ENCODE data around the gene NHSL2.

Gene NHSL2

GRCh38 chrX:71922686-71923085 is 12.0 kb downstream of the NHSL2 start:
- Histone ChIP-seq H3K27ac (ENCODE audit: low read length) (no peak overlapping the region), H3K36me3 (replicated peaks; ENCODE audit: low read depth, low read length) (no peaks in the 10 kb centered on the region), H3K27me3 (ENCODE audit: low read depth, low read length) (no peaks in the 10 kb centered on the region), H3K9ac (ENCODE audit: low read length) (no peak overlapping the region), H3K4me3 (ENCODE audit: low read length) (no peak overlapping the region), H3K4me2 (ENCODE audit: low read length) (no peak overlapping the region), H2AFZ (ENCODE audit: low read depth, low read length) (no peak overlapping the region), H3K4me1 (ENCODE audit: low read length) (peaks cover 8% of the 10 kb centered on the region), H3K79me2 (ENCODE audit: low read length) (no peaks in the 10 kb centered on the region), H3K9me3 (ENCODE audit: insufficient read depth, low read length) (no peaks in the 10 kb centered on the region), H4K20me1 (ENCODE audit: insufficient read depth, low read length) (no peaks in the 10 kb centered on the region)
- TF ChIP-seq CTCF (IDR thresholded peaks at IDR 0.05; ENCODE audit: low read depth, low read length) (no peak), EZH2phosphoT487 (IDR thresholded peaks at IDR 0.05; ENCODE audit: low read depth) (no peak)

DNA sequence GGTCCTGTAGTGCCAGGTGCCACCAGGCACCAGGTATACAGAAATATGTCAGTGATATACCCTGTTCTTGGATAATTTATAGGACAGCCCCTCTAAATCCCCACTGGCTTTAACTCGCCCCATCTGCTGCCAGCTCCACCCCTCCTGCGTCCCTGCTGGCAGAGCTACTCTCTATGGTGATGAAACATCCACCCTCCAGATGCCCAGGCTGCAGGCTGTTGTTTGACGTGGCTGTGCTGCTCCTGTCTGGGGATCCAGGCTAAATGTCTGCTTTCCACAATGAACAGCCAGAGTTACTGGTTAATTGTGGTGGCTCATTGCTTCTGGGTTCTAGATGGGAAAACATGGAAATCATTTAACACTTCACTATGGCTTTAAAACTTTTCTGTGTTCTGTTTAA is 12.9 kb downstream of the NHSL2 start:
- H3K27ac ChIP-seq (ENCODE audit: low read length) = no peak overlapping the region
- no peak overlapping the region for H2AFZ ChIP-seq (ENCODE audit: low read depth, low read length)
- no peaks in the 10 kb centered on the region for H3K79me2 ChIP-seq (ENCODE audit: low read length)
- H3K4me2 ChIP-seq (ENCODE audit: low read length) = no peak overlapping the region
- no peaks in the 10 kb centered on the region for H3K36me3 ChIP-seq (replicated peaks; ENCODE audit: low read depth, low read length)
- H3K9ac ChIP-seq (ENCODE audit: low read length) = no peak overlapping the region
- H3K27me3 ChIP-seq (ENCODE audit: low read depth, low read length) = no peaks in the 10 kb centered on the region
- H3K4me1 ChIP-seq (ENCODE audit: low read length) = peaks cover 8% of the 10 kb centered on the region
- H3K4me3 ChIP-seq (ENCODE audit: low read length) = no peak overlapping the region
- TF ChIP-seq CTCF (IDR thresholded peaks at IDR 0.05; ENCODE audit: low read depth, low read length) = no peak
- TF ChIP-seq EZH2phosphoT487 (IDR thresholded peaks at IDR 0.05; ENCODE audit: low read depth) = no peak
- no peaks in the 10 kb centered on the region for H3K9me3 ChIP-seq (ENCODE audit: insufficient read depth, low read length)
- no peaks in the 10 kb centered on the region for H4K20me1 ChIP-seq (ENCODE audit: insufficient read depth, low read length)

DNA sequence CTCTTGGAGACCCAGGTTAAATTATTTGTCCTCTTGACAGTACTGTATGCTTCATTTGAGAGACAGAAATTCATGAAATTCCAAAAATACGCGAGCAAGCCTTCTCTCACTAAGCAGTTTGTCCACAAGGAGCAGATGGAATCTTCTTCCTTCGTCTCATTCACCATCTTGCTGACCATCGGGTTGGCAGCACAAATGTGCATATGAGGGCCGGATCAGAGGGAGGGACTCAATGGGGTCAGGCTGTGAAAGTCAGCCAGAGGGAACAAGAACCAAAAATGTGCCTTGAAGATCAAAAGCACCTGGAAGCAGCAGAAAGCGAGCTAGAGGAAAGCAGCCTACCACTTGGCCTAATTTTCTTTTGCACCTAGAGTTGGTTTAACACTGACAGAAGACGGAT is 16.4 kb downstream of the NHSL2 start:
- no peak overlapping the region for H3K4me3 ChIP-seq (ENCODE audit: low read length)
- H4K20me1 ChIP-seq (ENCODE audit: insufficient read depth, low read length) = no peaks in the 10 kb centered on the region
- no peak for TF ChIP-seq CTCF (IDR thresholded peaks at IDR 0.05; ENCODE audit: low read depth, low read length)
- TF ChIP-seq EZH2phosphoT487 (IDR thresholded peaks at IDR 0.05; ENCODE audit: low read depth) = no peak
- no peaks in the 10 kb centered on the region for H3K9me3 ChIP-seq (ENCODE audit: insufficient read depth, low read length)
- H3K4me2 ChIP-seq (ENCODE audit: low read length) = no peak overlapping the region
- peaks cover 8% of the 10 kb centered on the region for H3K4me1 ChIP-seq (ENCODE audit: low read length)
- H3K9ac ChIP-seq (ENCODE audit: low read length) = no peak overlapping the region
- H3K27ac ChIP-seq (ENCODE audit: low read length) = no peak overlapping the region
- no peaks in the 10 kb centered on the region for H3K36me3 ChIP-seq (replicated peaks; ENCODE audit: low read depth, low read length)
- H2AFZ ChIP-seq (ENCODE audit: low read depth, low read length) = no peak overlapping the region
- no peaks in the 10 kb centered on the region for H3K79me2 ChIP-seq (ENCODE audit: low read length)
- H3K27me3 ChIP-seq (ENCODE audit: low read depth, low read length) = no peaks in the 10 kb centered on the region

GRCh38 chrX:71928856-71929255 is 18.2 kb downstream of the NHSL2 start:
- Histone ChIP-seq H3K79me2 (ENCODE audit: low read length) (no peaks in the 10 kb centered on the region), H2AFZ (ENCODE audit: low read depth, low read length) (no peak overlapping the region), H3K36me3 (replicated peaks; ENCODE audit: low read depth, low read length) (no peaks in the 10 kb centered on the region), H3K4me2 (ENCODE audit: low read length) (no peak overlapping the region), H3K27ac (ENCODE audit: low read length) (no peak overlapping the region), H4K20me1 (ENCODE audit: insufficient read depth, low read length) (no peaks in the 10 kb centered on the region), H3K9ac (ENCODE audit: low read length) (no peak overlapping the region), H3K4me3 (ENCODE audit: low read length) (no peak overlapping the region), H3K9me3 (ENCODE audit: insufficient read depth, low read length) (no peaks in the 10 kb centered on the region), H3K27me3 (ENCODE audit: low read depth, low read length) (no peaks in the 10 kb centered on the region), H3K4me1 (ENCODE audit: low read length) (peaks cover 8% of the 10 kb centered on the region)
- no peak for TF ChIP-seq CTCF (IDR thresholded peaks at IDR 0.05; ENCODE audit: low read depth, low read length)
- TF ChIP-seq EZH2phosphoT487 (IDR thresholded peaks at IDR 0.05; ENCODE audit: low read depth) = no peak
